ENCODE results near the gene PCNT. TPM values are rescaled to one million over a fixed set of nuclear protein-coding genes. Genes with fewer than 3 reads are reported as not detected.

Gene PCNT
- polyA plus RNA-seq, 1 donor from 2014 or later: 28.2 TPM

GRCh38 chr21:46374761-46375389 lies 50.9 kb downstream of the PCNT start:
- peaks cover 8% of the 10 kb centered on the region for H3K36me3 ChIP-seq (ENCODE audit: insufficient read depth, low read length)
- H3K27ac ChIP-seq (ENCODE audit: low read length): no peak overlapping the region
- H3K79me2 ChIP-seq (replicated peaks; ENCODE audit: insufficient read depth, low read length): peaks cover 6% of the 10 kb centered on the region
- H3K4me2 ChIP-seq (ENCODE audit: low read length): no peak overlapping the region
- no peaks in the 10 kb centered on the region for H3K9me3 ChIP-seq (ENCODE audit: low read length)
- no peaks in the 10 kb centered on the region for H3K27me3 ChIP-seq (ENCODE audit: insufficient read depth, low read depth, low read length)
- TF ChIP-seq MXI1 (conservative IDR thresholded peaks at IDR 0.05; ENCODE audit: poor library complexity, severe bottlenecking) (no peak), TAF1 (IDR thresholded peaks at IDR 0.05; ENCODE audit: low read depth) (no peak), POLR2AphosphoS5 (IDR thresholded peaks at IDR 0.05) (no peak), RAD21 (conservative IDR thresholded peaks at IDR 0.05) (no peak), EZH2 (IDR thresholded peaks at IDR 0.05; ENCODE audit: borderline replicate concordance, insufficient read depth, low read length, poor library complexity, severe bottlenecking) (no peak), SMC3 (conservative IDR thresholded peaks at IDR 0.05; ENCODE audit: poor library complexity) (no peak), EP300 (conservative IDR thresholded peaks at IDR 0.05; ENCODE audit: poor library complexity, severe bottlenecking) (no peak)
- TF ChIP-seq, protein P1, sequence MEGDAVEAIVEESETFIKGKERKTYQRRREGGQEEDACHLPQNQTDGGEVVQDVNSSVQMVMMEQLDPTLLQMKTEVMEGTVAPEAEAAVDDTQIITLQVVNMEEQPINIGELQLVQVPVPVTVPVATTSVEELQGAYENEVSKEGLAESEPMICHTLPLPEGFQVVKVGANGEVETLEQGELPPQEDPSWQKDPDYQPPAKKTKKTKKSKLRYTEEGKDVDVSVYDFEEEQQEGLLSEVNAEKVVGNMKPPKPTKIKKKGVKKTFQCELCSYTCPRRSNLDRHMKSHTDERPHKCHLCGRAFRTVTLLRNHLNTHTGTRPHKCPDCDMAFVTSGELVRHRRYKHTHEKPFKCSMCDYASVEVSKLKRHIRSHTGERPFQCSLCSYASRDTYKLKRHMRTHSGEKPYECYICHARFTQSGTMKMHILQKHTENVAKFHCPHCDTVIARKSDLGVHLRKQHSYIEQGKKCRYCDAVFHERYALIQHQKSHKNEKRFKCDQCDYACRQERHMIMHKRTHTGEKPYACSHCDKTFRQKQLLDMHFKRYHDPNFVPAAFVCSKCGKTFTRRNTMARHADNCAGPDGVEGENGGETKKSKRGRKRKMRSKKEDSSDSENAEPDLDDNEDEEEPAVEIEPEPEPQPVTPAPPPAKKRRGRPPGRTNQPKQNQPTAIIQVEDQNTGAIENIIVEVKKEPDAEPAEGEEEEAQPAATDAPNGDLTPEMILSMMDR (IDR thresholded peaks at IDR 0.05; ENCODE audit: poor library complexity, severe bottlenecking): no peak
- TF ChIP-seq, protein P2, sequence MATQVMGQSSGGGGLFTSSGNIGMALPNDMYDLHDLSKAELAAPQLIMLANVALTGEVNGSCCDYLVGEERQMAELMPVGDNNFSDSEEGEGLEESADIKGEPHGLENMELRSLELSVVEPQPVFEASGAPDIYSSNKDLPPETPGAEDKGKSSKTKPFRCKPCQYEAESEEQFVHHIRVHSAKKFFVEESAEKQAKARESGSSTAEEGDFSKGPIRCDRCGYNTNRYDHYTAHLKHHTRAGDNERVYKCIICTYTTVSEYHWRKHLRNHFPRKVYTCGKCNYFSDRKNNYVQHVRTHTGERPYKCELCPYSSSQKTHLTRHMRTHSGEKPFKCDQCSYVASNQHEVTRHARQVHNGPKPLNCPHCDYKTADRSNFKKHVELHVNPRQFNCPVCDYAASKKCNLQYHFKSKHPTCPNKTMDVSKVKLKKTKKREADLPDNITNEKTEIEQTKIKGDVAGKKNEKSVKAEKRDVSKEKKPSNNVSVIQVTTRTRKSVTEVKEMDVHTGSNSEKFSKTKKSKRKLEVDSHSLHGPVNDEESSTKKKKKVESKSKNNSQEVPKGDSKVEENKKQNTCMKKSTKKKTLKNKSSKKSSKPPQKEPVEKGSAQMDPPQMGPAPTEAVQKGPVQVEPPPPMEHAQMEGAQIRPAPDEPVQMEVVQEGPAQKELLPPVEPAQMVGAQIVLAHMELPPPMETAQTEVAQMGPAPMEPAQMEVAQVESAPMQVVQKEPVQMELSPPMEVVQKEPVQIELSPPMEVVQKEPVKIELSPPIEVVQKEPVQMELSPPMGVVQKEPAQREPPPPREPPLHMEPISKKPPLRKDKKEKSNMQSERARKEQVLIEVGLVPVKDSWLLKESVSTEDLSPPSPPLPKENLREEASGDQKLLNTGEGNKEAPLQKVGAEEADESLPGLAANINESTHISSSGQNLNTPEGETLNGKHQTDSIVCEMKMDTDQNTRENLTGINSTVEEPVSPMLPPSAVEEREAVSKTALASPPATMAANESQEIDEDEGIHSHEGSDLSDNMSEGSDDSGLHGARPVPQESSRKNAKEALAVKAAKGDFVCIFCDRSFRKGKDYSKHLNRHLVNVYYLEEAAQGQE (IDR thresholded peaks at IDR 0.05; ENCODE audit: borderline replicate concordance): no peak
- H4K20me1 ChIP-seq (ENCODE audit: insufficient read depth): no peaks in the 10 kb centered on the region
- no peak overlapping the region for H2AFZ ChIP-seq (ENCODE audit: low read depth, low read length)
- H3K4me3 ChIP-seq (ENCODE audit: low read length): no peak overlapping the region
- H3K9me2 ChIP-seq (ENCODE audit: insufficient read depth, low read length): no peaks in the 10 kb centered on the region
- no peaks in the 10 kb centered on the region for H3F3A ChIP-seq (ENCODE audit: insufficient read depth, low read length, poor library complexity, severe bottlenecking)
- no peak overlapping the region for H3K9ac ChIP-seq (ENCODE audit: low read length)

GRCh38 chr21:46375560-46376230 lies 51.7 kb downstream of the PCNT start:
- Histone ChIP-seq H3K27ac (ENCODE audit: low read length) (no peak overlapping the region), H3K27me3 (ENCODE audit: insufficient read depth, low read depth, low read length) (no peaks in the 10 kb centered on the region), H3F3A (ENCODE audit: insufficient read depth, low read length, poor library complexity, severe bottlenecking) (no peaks in the 10 kb centered on the region), H2AFZ (ENCODE audit: low read depth, low read length) (no peak overlapping the region), H3K9me3 (ENCODE audit: low read length) (no peaks in the 10 kb centered on the region), H3K79me2 (replicated peaks; ENCODE audit: insufficient read depth, low read length) (peaks cover 11% of the 10 kb centered on the region), H3K9ac (ENCODE audit: low read length) (no peak overlapping the region), H3K9me2 (ENCODE audit: insufficient read depth, low read length) (no peaks in the 10 kb centered on the region), H4K20me1 (ENCODE audit: insufficient read depth) (no peaks in the 10 kb centered on the region), H3K4me2 (ENCODE audit: low read length) (no peak overlapping the region), H3K4me3 (ENCODE audit: low read length) (no peak overlapping the region), H3K36me3 (ENCODE audit: insufficient read depth, low read length) (peaks cover 8% of the 10 kb centered on the region)
- TF ChIP-seq TAF1 (IDR thresholded peaks at IDR 0.05; ENCODE audit: low read depth) (no peak), SMC3 (conservative IDR thresholded peaks at IDR 0.05; ENCODE audit: poor library complexity) (no peak), EZH2 (IDR thresholded peaks at IDR 0.05; ENCODE audit: borderline replicate concordance, insufficient read depth, low read length, poor library complexity, severe bottlenecking) (no peak), MXI1 (conservative IDR thresholded peaks at IDR 0.05; ENCODE audit: poor library complexity, severe bottlenecking) (no peak), RAD21 (conservative IDR thresholded peaks at IDR 0.05) (no peak), POLR2AphosphoS5 (IDR thresholded peaks at IDR 0.05) (no peak)
- TF ChIP-seq, protein P2 (IDR thresholded peaks at IDR 0.05; ENCODE audit: borderline replicate concordance): no peak
